Neuronal stem cell (in vitro differentiated cells): ENCODE data around the gene ADCY3.
A peak's percentile ranks its signal among the peaks of the same experiment; 100 is the strongest.

Source experiments
- DNase-seq: peaks from one replicate; pipeline ENCODE4 v3.0.0-alpha.2; 2013; ENCODE audit warnings: low spot score
- H2AFZ ChIP-seq: one replicate; pipeline ENCODE4 v1.6.1; 2013; ENCODE audit warnings: mild to moderate bottlenecking, low read length, inconsistent platforms
- H2AK5ac ChIP-seq: 2 replicates; pipeline ENCODE4 v1.6.1; 2013; ENCODE audit warnings: low read depth, mild to moderate bottlenecking, inconsistent platforms, low read length, moderate library complexity, mixed read lengths
- H2BK120ac ChIP-seq: 2 replicates; pipeline ENCODE4 v1.6.1; 2013; ENCODE audit warnings: low read depth, mild to moderate bottlenecking, inconsistent platforms, low read length, moderate library complexity, mixed read lengths
- H2BK12ac ChIP-seq: one replicate; pipeline ENCODE4 v1.6.1; 2013; ENCODE audit warnings: low read length, inconsistent platforms
- H2BK15ac ChIP-seq: 2 replicates; pipeline ENCODE4 v1.6.1; 2013; ENCODE audit warnings: mild to moderate bottlenecking, low read length, inconsistent platforms, mixed read lengths
- H2BK5ac ChIP-seq: one replicate; pipeline ENCODE4 v1.6.1; 2013; ENCODE audit warnings: inconsistent platforms, mild to moderate bottlenecking, low read length, moderate library complexity
- H3K14ac ChIP-seq: one replicate; pipeline ENCODE4 v1.6.1; 2013; ENCODE audit warnings: low read length, inconsistent platforms
- H3K18ac ChIP-seq: 2 replicates; pipeline ENCODE4 v1.6.1; 2013; ENCODE audit warnings: low read length, inconsistent platforms
- H3K23ac ChIP-seq: 2 replicates; pipeline ENCODE4 v1.6.1; 2013; ENCODE audit warnings: low read depth, mild to moderate bottlenecking, mixed read lengths, low read length, inconsistent platforms; ENCODE audit not compliant: poor library complexity
- H3K27ac ChIP-seq: replicated peaks from 3 replicates; pipeline ENCODE4 v1.5.1; 2013; ENCODE audit warnings: low read length, inconsistent platforms
- H3K27me3 ChIP-seq, 3 experiments: 2 replicates each; pipeline ENCODE4 v1.6.1; 2013; ENCODE audit warnings: low read length in 3 of 3, mild to moderate bottlenecking in 2 of 3, inconsistent platforms in 1 of 3, low read depth in 1 of 3, mixed read lengths in 1 of 3, moderate library complexity in 1 of 3; ENCODE audit not compliant: control insufficient read depth in 3 of 3, insufficient read depth in 3 of 3
- H3K36me3 ChIP-seq, 2 donors: replicated peaks in 1 of 2; 2 replicates each; pipeline ENCODE4 v1.6.1; 2013; ENCODE audit warnings: low read length in 2 of 2; ENCODE audit not compliant: control insufficient read depth in 2 of 2, insufficient read depth in 2 of 2
- H3K4ac ChIP-seq: 2 replicates; pipeline ENCODE4 v1.6.1; 2013; ENCODE audit warnings: inconsistent platforms, mild to moderate bottlenecking, low read length, moderate library complexity
- H3K4me1 ChIP-seq, 2 donors: 1 replicate in 1 of 2; 2 replicates in 1 of 2; pipeline ENCODE4 v1.6.1; 2013; ENCODE audit warnings: low read length in 2 of 2, low read depth in 1 of 2; ENCODE audit not compliant: control insufficient read depth in 2 of 2, insufficient read depth in 1 of 2
- H3K4me2 ChIP-seq: one replicate; pipeline ENCODE4 v1.6.1; 2013; ENCODE audit warnings: mild to moderate bottlenecking, low read length, inconsistent platforms; ENCODE audit not compliant: insufficient read depth, poor library complexity, severe bottlenecking
- H3K4me3 ChIP-seq, 2 donors: 2 replicates each; pipeline ENCODE4 v1.5.1; 2013; ENCODE audit warnings: low read length in 2 of 2, mild to moderate bottlenecking in 2 of 2, inconsistent platforms in 1 of 2, moderate library complexity in 1 of 2
- H3K79me1 ChIP-seq: one replicate; pipeline ENCODE4 v1.6.1; 2013; ENCODE audit warnings: low read depth, mild to moderate bottlenecking, inconsistent platforms, low read length, moderate library complexity
- H3K9ac ChIP-seq: one replicate; pipeline ENCODE4 v1.6.1; 2013; ENCODE audit warnings: mild to moderate bottlenecking, low read depth, low read length, inconsistent platforms; ENCODE audit not compliant: poor library complexity
- H3K9me3 ChIP-seq, 2 donors: replicated peaks in 1 of 2; 2 replicates each; pipeline versions ENCODE3 to v1.6.1; 2013; ENCODE audit warnings: low read length in 2 of 2, mild to moderate bottlenecking in 2 of 2, inconsistent platforms in 1 of 2, low read depth in 1 of 2, mixed read lengths in 1 of 2, moderate library complexity in 1 of 2; ENCODE audit not compliant: control insufficient read depth in 2 of 2, insufficient read depth in 1 of 2
- H4K8ac ChIP-seq: one replicate; pipeline ENCODE4 v1.6.1; 2013; ENCODE audit warnings: low read depth, mild to moderate bottlenecking, inconsistent platforms, low read length, moderate library complexity
- H4K91ac ChIP-seq: one replicate; pipeline ENCODE4 v1.6.1; 2013; ENCODE audit warnings: low read length, low read depth, mild to moderate bottlenecking, inconsistent platforms; ENCODE audit not compliant: poor library complexity
- WGBS, 2 donors: extraction: QIAGEN DNeasy Blood & Tissue Kit; methylation state at CpG; one replicate each; pipeline ENCODE4 v1.1.7; 2013; ENCODE audit warnings: missing lambda C conversion rate in 2 of 2, mixed read lengths in 1 of 2; ENCODE audit not compliant: insufficient read length in 2 of 2, insufficient replicate concordance in 1 of 2; ENCODE audit errors: extremely low coverage in 2 of 2; 5-methylcytosine and 5-hydroxymethylcytosine counted together

Gene ADCY3

GRCh38 chr2:24935145-24935544, 15.1 kb upstream of the ADCY3 start:
- Histone ChIP-seq H3K27me3 (peaks cover 0 to 12% (median 0%) of the 10 kb centered on the region in 3 experiments), H2AK5ac (no peak overlapping the region), H3K27ac (no peak overlapping the region), H4K91ac (no peak overlapping the region), H2BK5ac (no peak overlapping the region), H3K18ac (no peak overlapping the region), H3K4me2 (no peak overlapping the region), H3K9ac (no peak overlapping the region), H3K23ac (no peak overlapping the region), H3K9me3 (no peaks in the 10 kb centered on the region), H3K4me1 (peaks cover 3 to 5% of the 10 kb centered on the region in 2 donors), H2BK12ac (no peak overlapping the region), H3K4ac (no peak overlapping the region), H2AFZ (no peak overlapping the region), H4K8ac (no peak overlapping the region), H2BK15ac (no peak overlapping the region), H3K4me3 (peak overlapping the region in 1 of 2 donors; percentile 9), H3K36me3 (no peaks in the 10 kb centered on the region), H2BK120ac (no peak overlapping the region), H3K79me1 (no peaks in the 10 kb centered on the region), H3K14ac (no peak overlapping the region)
- no CpG with 5 or more reads among the region's 5 CpGs for WGBS, 2 donors
- DNase-seq = no peak

DNA sequence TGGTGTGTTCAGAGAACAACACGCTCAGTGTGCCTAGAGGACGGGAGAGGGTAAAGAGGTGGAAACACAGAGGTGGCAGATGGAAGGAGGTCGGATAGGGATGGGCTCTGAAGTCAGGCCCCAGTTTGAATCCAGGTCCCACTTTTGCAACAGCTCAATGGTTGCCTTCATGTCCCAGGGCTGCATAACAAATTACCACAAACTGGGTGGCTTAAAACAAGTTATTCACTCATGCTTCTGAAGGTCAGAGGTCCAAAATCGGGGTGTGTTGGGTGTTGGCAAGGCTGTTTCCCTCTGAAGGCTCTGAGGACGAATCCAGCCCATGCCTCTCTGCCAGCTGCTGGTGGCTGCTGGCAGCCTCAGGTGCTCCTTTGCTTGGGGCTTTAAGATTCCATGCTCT, 12.7 kb upstream of the ADCY3 start:
- Histone ChIP-seq H2AK5ac (no peak overlapping the region), H4K91ac (no peak overlapping the region), H3K9ac (no peak overlapping the region), H3K4me1 (peaks cover 3 to 5% of the 10 kb centered on the region in 2 donors), H3K4me3 (no peak overlapping the region), H4K8ac (no peak overlapping the region), H3K4me2 (no peak overlapping the region), H2BK5ac (no peak overlapping the region), H3K27ac (no peak overlapping the region), H3K14ac (no peak overlapping the region), H3K9me3 (no peaks in the 10 kb centered on the region), H2BK12ac (no peak overlapping the region), H2AFZ (no peak overlapping the region), H2BK15ac (no peak overlapping the region), H3K79me1 (no peaks in the 10 kb centered on the region), H3K18ac (peak overlapping the region; percentile 68), H3K4ac (no peak overlapping the region), H3K23ac (no peak overlapping the region), H3K27me3 (peaks cover 0 to 12% (median 0%) of the 10 kb centered on the region in 3 experiments), H3K36me3 (no peaks in the 10 kb centered on the region), H2BK120ac (no peak overlapping the region)
- WGBS, 2 donors = no CpG with 5 or more reads among the region's 5 CpGs
- no peak for DNase-seq

- no peak overlapping the region for H4K91ac ChIP-seq
- no peak overlapping the region for H3K23ac ChIP-seq
- peaks cover 9 to 16% of the 10 kb centered on the region in 2 donors for H3K4me1 ChIP-seq
- peak overlapping the region; percentile 77 for H2AFZ ChIP-seq
- H3K9me3 ChIP-seq = peaks cover 0 to 3% of the 10 kb centered on the region in 2 donors
- H4K8ac ChIP-seq = no peak overlapping the region
- DNase-seq = no peak
- H3K4me2 ChIP-seq = no peak overlapping the region
- H3K4me3 ChIP-seq = no peak overlapping the region
- no peak overlapping the region for H3K18ac ChIP-seq
- no peaks in the 10 kb centered on the region for H3K79me1 ChIP-seq
- H3K14ac ChIP-seq = no peak overlapping the region
- no peak overlapping the region for H3K4ac ChIP-seq
- no peak overlapping the region for H3K27ac ChIP-seq
- no CpG with 5 or more reads among the region's 6 CpGs for WGBS, 2 donors
- no peak overlapping the region for H2AK5ac ChIP-seq
- H2BK5ac ChIP-seq = no peak overlapping the region
- no peak overlapping the region for H2BK12ac ChIP-seq
- H3K27me3 ChIP-seq = peaks cover 0 to 12% (median 4%) of the 10 kb centered on the region in 3 experiments
- H3K9ac ChIP-seq = no peak overlapping the region
- H2BK15ac ChIP-seq = no peak overlapping the region
- no peak overlapping the region for H2BK120ac ChIP-seq
- peaks cover 0 to 2% of the 10 kb centered on the region in 2 donors for H3K36me3 ChIP-seq
Measured at GRCh38 chr2:24930768-24931167, 10.7 kb upstream of the ADCY3 start.

GRCh38 chr2:24929230-24929629, 9.2 kb upstream of the ADCY3 start:
- H3K14ac ChIP-seq = no peak overlapping the region
- no peak overlapping the region for H3K9ac ChIP-seq
- no peak overlapping the region for H3K4me3 ChIP-seq
- H3K79me1 ChIP-seq = no peaks in the 10 kb centered on the region
- no peak for DNase-seq
- no peak overlapping the region for H2AFZ ChIP-seq
- H3K36me3 ChIP-seq = peaks cover 0 to 2% of the 10 kb centered on the region in 2 donors
- H3K4me2 ChIP-seq = no peak overlapping the region
- peaks cover 0 to 3% of the 10 kb centered on the region in 2 donors for H3K9me3 ChIP-seq
- H3K27me3 ChIP-seq = peaks cover 0 to 12% (median 4%) of the 10 kb centered on the region in 3 experiments
- no peak overlapping the region for H2AK5ac ChIP-seq
- H3K4ac ChIP-seq = no peak overlapping the region
- no peak overlapping the region for H4K8ac ChIP-seq
- no peak overlapping the region for H2BK12ac ChIP-seq
- H4K91ac ChIP-seq = no peak overlapping the region
- H3K27ac ChIP-seq = no peak overlapping the region
- H2BK5ac ChIP-seq = no peak overlapping the region
- H3K4me1 ChIP-seq = peaks cover 9 to 16% of the 10 kb centered on the region in 2 donors
- no peak overlapping the region for H2BK120ac ChIP-seq
- H2BK15ac ChIP-seq = no peak overlapping the region
- no peak overlapping the region for H3K18ac ChIP-seq
- WGBS, 2 donors = 100% methylated on average over 1 of the region's 3 CpGs; no CpG with 5 or more reads in 1 of the 2 donors
- H3K23ac ChIP-seq = no peak overlapping the region
